Mucosa of stomach (tissue), 1 donor: Measurements from ENCODE around the gene ACSF2.
A peak's percentile ranks its signal among the peaks of the same experiment; 100 is the strongest.
"Not testable (repeated sequence)": the region's sequence is repeated elsewhere in the genome, so short reads cannot be mapped to it uniquely, and the experiment has no call there.

Experiments used
- H3K27me3 ChIP-seq: one replicate; pipeline ENCODE4 v1.7.0; 2013; ENCODE audit warnings: mild to moderate bottlenecking, low read length; ENCODE audit not compliant: control insufficient read depth, insufficient read depth
- H3K36me3 ChIP-seq: one replicate; pipeline ENCODE4 v1.7.0; 2013; ENCODE audit warnings: low read length; ENCODE audit not compliant: control insufficient read depth, insufficient read depth
- H3K4me1 ChIP-seq: one replicate; pipeline ENCODE4 v1.7.0; 2013; ENCODE audit warnings: mild to moderate bottlenecking, low read length; ENCODE audit not compliant: control insufficient read depth, insufficient read depth
- H3K4me3 ChIP-seq: one replicate; pipeline ENCODE4 v1.7.0; 2013; ENCODE audit warnings: low read length
- H3K9ac ChIP-seq: one replicate; pipeline ENCODE4 v1.7.0; 2013; ENCODE audit warnings: mild to moderate bottlenecking, low read length, moderate library complexity
- H3K9me3 ChIP-seq: one replicate; pipeline ENCODE4 v1.7.0; 2013; ENCODE audit warnings: mild to moderate bottlenecking, low read length, moderate library complexity; ENCODE audit not compliant: control insufficient read depth
- donor health status: Pancreatic carcinoma.

The ACSF2 gene

DNA sequence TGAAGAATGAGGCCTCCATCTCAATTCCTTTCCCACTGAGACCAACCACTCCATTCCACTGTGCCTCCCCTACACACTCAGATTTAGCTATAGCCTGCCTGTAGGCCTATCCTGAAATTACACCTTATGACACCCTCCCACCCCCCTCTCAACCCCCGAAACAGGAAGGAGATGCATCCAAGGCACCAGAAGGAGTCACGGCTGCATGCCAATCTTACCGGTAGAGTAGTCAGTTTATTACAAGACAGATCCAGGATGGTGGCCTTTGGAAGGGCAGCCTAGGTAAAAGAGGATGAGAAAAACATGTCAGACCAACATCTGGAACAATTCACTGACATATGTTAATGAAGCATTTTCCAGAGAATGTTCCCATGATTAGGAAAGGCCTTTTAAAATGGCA, 31.3 kb upstream of the ACSF2 start:
- H3K9ac ChIP-seq: no peak overlapping the region
- no peak overlapping the region for H3K4me3 ChIP-seq

DNA sequence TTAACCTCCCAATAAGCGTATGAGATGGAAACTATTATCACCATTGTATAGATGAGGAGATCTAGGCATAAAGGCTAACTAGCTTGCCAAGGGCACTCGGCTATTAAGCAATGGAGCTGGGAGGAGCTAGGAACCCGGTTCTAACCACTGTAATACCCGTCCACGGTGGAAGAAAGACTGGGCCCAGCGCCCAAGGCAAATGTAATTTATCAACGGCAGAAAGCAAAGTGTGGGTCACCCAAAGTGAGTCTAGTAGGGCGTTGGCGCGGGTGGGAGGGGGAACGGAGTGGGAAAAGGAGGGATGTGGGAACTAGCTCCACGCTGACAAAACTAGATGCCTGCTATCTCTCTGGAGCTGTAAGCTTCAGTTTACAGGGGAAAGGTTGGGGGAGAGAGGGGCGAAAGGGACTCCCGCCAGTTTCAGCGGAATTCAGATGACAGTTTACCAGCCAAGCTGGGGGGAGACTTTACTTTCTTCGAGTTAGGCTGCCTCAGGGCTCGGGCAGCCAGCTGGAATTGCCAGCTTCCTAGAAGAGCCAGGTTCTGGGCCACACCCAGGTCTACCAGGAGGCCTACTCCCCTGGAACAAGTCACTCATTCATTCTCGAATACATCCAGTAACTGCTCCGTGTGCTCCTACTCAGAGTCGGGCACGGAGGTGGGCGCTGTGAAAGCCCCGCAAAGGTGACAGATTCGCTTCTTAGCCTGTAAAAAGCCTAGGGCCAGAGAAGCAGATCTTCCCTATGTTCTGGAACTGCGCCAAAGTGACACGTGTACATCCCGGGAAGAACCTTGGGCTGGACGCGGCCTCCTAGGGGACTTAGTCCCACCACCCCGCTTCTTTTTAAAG, 29.5 kb upstream of the ACSF2 start:
- Histone ChIP-seq H3K27me3 (no peaks in the 10 kb centered on the region), H3K4me1 (peaks cover 13% of the 10 kb centered on the region), H3K9me3 (no peaks in the 10 kb centered on the region), H3K36me3 (peaks cover 11% of the 10 kb centered on the region), H3K9ac (peak overlapping the region; percentile 96), H3K4me3 (peak overlapping the region; percentile 99)

More for the DNA sequence above, 31.3 kb upstream of the ACSF2 start:
- Histone ChIP-seq H3K36me3 (peaks cover 21% of the 10 kb centered on the region), H3K27me3 (no peaks in the 10 kb centered on the region), H3K9me3 (no peaks in the 10 kb centered on the region), H3K4me1 (peaks cover 22% of the 10 kb centered on the region)

DNA sequence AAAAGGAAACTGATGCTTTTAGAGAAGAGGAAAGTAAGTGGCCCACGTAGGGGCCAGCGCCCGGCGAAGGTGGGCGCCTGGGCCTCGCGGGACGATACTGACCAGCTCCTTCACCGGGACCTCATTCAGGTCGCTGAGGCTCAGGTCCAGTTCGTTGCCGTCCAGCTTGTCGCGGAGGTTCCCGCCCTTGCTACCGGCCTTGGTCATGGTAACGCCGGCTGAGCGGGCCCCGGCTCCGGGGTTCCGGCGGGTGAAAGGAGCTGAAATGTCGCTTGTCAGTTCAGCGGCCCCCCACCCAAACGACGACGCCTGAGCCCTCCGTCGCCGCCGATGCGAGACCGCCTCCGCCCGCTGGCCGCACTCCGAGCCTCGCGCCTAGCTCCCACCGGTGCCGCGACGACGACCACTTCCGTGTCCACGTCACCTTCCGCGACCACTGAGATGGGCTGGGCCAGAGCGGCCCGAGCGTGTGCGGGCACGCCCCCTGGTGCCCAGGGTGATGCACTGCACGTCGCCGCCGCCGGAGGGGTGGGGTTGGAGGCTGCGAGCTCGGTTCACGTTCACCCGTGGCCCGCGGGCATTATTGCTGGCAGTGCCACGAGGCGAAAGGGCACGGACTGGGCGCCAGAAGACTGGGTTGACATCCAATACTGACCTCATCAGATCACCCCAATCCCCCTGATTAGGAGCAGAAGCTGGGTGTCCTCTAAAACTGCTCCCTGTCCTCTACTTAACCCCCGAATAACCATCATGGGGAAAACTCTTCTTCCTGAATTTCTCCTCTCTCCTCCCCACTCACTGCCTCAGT, 28.7 kb upstream of the ACSF2 start, which contains the start of gene LRRC59:
Gene LRRC59 (minus strand): TSS at position 413 of the 808 bp plus-strand sequence. CDS start 206 bp downstream, at position 207.
- peaks cover 4% of the 10 kb centered on the region for H3K36me3 ChIP-seq
- peaks cover 9% of the 10 kb centered on the region for H3K4me1 ChIP-seq
- H3K9me3 ChIP-seq: no peaks in the 10 kb centered on the region
- peak within 1 kb of the TSS; percentile 99 for H3K4me3 ChIP-seq
- H3K9ac ChIP-seq: peak within 1 kb of the TSS; percentile 96
- no peaks in the 10 kb centered on the region for H3K27me3 ChIP-seq

DNA sequence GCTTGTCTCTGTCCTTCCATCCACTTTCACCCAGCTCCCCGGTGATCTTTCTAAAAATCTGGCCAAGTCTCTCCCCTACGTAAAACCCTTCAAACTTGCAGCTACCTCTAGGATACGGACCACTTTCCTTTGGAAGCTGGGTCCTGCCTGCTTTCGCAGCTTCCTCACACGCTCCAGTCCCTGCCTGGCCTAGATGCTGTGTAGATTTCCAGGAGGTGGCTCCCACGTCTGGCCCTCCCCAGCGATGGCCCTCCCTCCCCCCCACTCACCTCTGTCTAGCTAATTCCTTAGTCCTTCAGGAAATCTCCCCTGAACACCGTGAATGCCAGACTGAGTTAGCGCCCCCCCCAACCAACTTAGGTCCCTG, 28.1 kb upstream of the ACSF2 start:
- Histone ChIP-seq H3K27me3 (no peaks in the 10 kb centered on the region), H3K9me3 (no peaks in the 10 kb centered on the region), H3K4me1 (peaks cover 9% of the 10 kb centered on the region), H3K36me3 (no peaks in the 10 kb centered on the region), H3K4me3 (no peak overlapping the region), H3K9ac (peak overlapping the region; percentile 38)

DNA sequence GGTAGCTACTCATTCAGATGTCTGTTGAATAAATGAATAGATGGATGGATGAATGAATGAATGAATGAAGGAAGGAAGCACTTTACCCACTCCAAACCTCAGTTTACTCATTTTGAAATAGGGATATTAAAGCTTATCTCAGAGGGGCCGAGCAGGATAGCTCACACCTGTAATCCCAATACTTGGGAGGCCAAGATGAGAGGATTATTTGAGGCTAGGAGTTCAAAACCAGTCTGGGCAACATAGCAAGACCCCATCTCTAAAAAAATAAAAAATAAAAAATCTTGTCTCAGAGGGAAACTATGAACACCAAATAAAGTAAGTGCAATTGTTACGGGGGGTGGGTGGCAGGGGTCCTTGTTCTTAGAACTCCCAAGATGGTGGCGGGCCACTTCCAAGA, 27.3 kb upstream of the ACSF2 start:
- H3K27me3 ChIP-seq, H3K9me3 ChIP-seq, H3K36me3 ChIP-seq, H3K4me3 ChIP-seq, H3K4me1 ChIP-seq, H3K9ac ChIP-seq: not testable (repeated sequence)

DNA sequence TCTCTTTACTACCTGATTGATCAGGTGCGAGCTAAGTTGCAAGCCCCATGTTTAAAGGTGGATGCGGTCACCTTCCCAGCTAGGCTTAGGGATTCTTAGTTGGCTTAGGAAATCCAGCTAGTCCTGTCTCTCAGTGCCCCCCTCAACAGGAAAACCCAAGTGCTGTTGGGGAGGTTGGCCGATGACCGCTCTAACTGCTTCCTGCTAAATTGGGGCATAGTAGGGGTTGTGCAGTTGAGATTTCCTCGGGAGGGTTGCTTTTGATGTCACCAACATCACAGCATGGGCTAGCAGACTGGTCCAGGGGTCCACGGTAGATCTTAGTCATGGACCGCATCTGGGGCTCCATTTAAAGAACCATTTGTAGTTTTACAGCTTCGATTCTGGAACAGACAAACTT, 26.4 kb upstream of the ACSF2 start:
- H3K4me1 ChIP-seq, H3K9ac ChIP-seq, H3K9me3 ChIP-seq, H3K4me3 ChIP-seq, H3K27me3 ChIP-seq, H3K36me3 ChIP-seq: not testable (repeated sequence)

DNA sequence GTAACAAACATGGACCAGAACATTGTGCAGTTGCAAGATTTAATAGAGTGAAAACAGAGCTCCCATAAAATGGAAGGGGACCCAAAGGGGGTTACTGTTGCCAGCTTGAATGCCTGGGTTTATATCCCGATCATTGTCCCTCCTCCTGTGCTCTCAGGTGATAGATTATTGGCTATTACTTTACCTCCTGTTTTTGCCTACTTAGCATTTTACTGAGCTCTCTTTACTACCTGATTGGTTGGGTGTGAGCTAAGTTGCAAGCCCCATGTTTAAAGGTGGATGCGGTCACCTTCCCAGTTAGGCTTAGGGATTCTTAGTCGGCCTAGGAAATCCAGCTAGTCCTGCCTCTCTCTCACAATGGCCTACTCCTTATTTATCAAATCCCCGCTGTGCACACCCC, 20.7 kb upstream of the ACSF2 start:
- not testable (repeated sequence) for H3K27me3 ChIP-seq, H3K4me3 ChIP-seq, H3K9me3 ChIP-seq, H3K9ac ChIP-seq, H3K4me1 ChIP-seq, H3K36me3 ChIP-seq

DNA sequence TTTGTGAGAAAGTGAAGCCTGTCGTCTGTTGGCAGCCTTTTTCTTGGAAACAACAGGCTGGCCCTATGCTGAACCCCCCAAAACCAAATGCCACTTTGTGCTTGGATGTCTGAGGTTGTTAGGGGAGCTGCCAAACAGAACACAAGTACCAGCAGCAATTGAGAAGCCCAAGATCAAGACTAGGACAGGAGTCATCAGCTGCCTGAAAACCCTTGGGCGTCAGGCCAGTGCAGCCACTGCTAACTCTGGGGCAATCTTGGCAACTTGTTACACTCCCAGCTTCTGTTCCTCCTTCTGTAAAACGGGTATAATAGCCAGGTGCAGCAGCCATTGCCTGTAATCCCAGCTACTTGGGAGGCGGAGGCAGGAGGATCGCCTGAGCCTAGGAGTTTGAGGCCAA, 19.4 kb upstream of the ACSF2 start:
- Histone ChIP-seq H3K27me3 (no peaks in the 10 kb centered on the region), H3K9me3 (no peaks in the 10 kb centered on the region), H3K4me3 (no peak overlapping the region), H3K4me1 (no peaks in the 10 kb centered on the region), H3K9ac (no peak overlapping the region), H3K36me3 (no peaks in the 10 kb centered on the region)

DNA sequence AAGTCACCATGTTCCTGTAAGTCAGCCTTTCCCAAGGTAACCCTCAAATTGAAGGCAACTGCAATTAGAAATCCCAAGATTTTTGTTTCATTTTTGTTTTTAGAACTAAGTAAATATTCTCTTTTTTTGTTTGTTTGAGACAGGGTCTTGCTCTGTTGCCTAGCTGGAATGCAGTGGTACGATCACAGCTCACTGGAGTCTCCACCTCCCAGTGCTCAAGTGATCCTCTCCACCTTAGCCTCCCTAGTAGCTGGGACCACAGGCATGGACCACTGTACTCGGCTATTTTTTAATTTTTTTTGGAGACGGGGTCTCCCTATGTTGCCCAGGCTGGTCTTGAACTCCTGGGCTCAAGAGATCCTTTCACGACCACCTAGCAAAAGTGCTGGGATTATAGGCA, 18.1 kb upstream of the ACSF2 start:
- H3K27me3 ChIP-seq: no peaks in the 10 kb centered on the region
- no peak overlapping the region for H3K9ac ChIP-seq

DNA sequence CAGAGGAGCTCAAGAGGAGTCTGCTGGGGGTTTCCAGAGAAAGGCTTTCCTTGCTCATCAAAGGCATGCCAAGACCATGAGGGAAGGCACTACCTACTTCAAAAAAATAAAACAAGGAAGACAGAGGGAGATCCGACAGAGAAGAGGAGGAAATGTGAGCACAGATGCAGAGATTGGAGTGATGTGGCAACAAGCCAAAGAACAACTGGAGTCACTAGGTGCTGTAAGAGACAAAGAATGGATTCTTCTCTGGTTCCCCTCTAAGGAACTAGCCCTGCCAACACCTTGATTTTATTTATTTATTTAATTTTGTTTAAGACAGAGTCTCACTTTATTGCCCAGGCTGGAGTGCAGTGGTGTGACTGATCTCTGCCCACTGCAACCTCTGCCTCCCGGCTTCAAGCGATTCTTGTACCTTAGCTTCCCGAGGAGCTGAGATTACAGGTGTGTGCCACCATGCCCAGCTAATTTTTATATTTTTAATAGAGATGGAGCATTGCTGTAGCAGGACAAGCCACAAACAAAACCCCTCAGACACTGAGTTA, 13.8 kb upstream of the ACSF2 start:
- no peaks in the 10 kb centered on the region for H3K9me3 ChIP-seq
- no peaks in the 10 kb centered on the region for H3K4me1 ChIP-seq
- H3K27me3 ChIP-seq: no peaks in the 10 kb centered on the region
- H3K9ac ChIP-seq: no peak overlapping the region
- no peak overlapping the region for H3K4me3 ChIP-seq
- H3K36me3 ChIP-seq: no peaks in the 10 kb centered on the region

More for the DNA sequence above, 18.1 kb upstream of the ACSF2 start:
- H3K4me3 ChIP-seq: no peak overlapping the region
- H3K9me3 ChIP-seq: no peaks in the 10 kb centered on the region
- H3K4me1 ChIP-seq: no peaks in the 10 kb centered on the region
- no peaks in the 10 kb centered on the region for H3K36me3 ChIP-seq

DNA sequence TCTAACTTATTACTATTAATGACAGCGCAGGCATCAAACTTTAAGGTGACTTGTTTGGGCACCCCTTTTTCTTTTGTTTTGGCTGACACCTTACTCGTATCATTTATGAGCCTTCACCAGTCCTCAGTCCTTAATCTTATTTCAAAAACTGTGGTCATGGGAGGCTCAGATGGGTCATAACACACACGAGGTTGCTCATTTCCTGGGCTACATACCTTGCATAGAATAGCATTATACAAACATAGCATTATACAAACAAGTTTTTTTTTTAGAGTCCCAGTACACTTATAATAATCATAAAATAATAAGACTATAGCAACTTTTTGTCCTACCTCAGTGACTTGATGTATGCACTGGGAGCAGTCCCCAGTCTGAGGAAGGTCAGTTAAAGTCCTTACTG, 11.2 kb upstream of the ACSF2 start:
- no peaks in the 10 kb centered on the region for H3K9me3 ChIP-seq

DNA sequence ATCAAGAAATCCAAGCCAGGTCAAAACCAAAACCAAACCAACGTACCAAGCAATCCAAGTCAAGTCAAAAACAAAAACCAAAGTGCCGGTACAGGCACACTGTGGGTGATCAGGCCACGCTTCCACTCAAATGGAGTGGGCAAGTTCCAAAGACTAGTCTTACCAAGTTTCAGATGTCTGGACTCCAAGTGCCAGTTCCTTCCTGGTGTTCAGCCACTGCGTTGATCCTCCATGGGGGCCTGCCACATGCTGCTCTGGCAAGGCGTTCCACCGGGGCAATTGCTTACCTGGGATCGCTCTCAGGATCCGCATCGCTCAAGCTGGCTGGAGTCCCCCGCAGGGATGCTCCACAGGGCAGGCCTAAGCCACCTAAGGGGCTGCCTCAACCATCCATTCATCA, 6.4 kb upstream of the ACSF2 start:
- not testable (repeated sequence) for H3K9me3 ChIP-seq, H3K4me3 ChIP-seq, H3K36me3 ChIP-seq, H3K9ac ChIP-seq, H3K27me3 ChIP-seq
- H3K4me1 ChIP-seq: peaks cover 28% of the 10 kb centered on the region

More for the DNA sequence above, 11.2 kb upstream of the ACSF2 start:
- Histone ChIP-seq H3K27me3 (no peaks in the 10 kb centered on the region), H3K4me1 (no peaks in the 10 kb centered on the region), H3K9ac (no peak overlapping the region), H3K36me3 (no peaks in the 10 kb centered on the region), H3K4me3 (no peak overlapping the region)
